Fibroblast of skin of back (primary cell): Measurements from ENCODE around the gene MAN1C1.
A peak's percentile ranks its signal among the peaks of the same experiment; 100 is the strongest.
"Not testable (repeated sequence)": the region's sequence is repeated elsewhere in the genome, so short reads cannot be mapped to it uniquely, and the experiment has no call there.

Experiments used
- DNase-seq: peaks from one replicate; pipeline ENCODE4 v3.0.0-alpha.2; 2013

MAN1C1 gene

DNA sequence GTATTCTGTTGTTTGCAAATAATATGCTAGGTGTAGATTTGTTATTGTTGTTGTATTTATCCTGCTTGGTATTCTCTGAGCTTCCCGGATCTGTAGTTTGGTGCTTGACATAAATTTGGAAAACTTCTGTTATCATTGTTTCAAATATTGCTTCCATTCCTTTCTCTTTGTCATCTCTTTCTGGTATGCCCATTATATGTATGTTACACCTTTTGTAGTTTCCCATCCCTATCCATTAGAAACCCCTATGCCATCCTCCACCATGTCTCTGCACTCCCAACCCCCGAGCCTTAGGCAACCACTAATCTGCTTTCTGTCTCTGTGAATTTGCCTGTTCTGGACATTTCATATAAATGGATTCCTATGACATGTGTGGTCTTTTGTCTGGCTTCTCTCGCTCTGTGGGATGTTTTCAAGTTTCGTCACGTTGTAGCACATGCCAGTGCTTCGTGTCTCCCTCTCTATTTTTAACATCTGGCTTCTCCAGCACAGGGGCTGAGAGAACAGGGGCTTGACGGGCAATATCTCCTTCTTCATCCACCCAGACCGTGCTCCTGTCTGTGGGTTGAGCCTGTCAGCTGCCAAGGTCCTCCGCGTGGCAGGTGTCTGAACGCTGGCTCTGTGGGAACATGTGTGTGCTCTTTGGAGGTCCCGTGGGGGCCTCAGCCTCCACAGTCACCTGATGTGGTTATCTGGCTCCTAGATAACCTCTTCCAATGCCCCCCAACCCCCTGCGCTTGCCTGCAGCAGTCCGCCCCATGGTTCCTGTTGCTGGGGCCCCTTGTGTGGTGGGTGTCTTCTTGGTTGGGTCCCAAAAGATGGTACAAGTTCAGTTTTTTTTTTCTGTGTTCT lies 32.8 kb upstream of the MAN1C1 start:
- peak; percentile 51 for DNase-seq

DNA sequence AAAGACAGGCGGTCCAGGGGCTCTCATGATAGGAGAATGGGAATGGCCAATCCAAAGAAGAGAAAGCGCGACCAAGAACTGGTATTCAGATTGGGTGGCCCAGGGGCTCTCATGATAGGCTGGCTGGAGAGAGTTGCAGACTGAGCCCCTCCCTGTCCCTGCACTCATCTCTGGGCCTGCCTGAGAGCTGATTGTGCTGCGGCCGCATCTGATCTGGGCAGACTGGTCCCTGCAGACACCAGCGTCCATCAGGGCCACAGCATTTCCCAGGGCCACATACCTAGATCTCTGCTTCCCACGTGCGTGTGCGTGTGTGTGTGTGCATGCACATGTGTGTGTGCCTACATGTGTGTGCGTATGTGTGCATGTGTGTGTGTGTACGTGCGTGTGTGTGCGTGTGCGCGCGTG lies 30.4 kb upstream of the MAN1C1 start:
- DNase-seq = no peak

DNA sequence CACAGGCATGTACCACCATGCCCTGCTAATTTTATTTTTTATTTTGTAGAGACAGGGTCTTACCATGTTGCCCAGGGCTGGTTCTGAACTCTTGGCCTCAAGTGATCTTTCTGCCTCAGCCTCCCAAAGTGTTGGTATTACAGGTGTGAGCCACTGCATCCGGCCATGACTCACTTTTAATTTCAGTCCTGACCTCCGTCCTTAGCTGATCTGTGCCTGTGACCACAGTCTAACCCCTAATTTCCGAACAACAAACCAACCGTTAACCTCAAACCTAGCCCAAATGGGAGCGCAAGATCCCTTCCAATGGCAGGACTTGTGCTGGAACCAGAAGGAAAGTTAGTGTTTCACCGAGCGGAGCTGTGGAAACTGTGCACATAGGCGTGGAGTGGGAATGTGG lies 29.3 kb upstream of the MAN1C1 start:
- DNase-seq = no peak

DNA sequence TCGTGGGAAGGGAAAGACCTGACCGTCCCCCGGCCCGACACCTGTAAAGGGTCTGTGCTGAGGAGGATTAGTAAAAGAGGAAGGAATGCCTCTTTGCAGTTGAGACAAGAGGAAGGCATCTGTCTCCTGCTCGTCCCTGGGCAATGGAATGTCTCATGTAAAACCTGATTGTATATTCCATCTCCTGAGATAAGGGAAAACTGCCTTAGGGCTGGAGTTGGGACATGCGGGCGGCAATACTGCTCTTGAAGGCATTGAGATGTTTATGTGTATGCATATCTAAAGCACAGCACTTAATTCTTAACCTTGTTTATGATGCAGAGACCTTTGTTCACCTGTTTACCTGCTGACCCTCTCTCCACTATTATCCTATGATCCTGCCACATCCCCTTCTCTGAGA lies 28.4 kb upstream of the MAN1C1 start:
- DNase-seq = not testable (repeated sequence)

GRCh38 chr1:25588786-25589185 lies 27.8 kb upstream of the MAN1C1 start:
- DNase-seq = not testable (repeated sequence)

DNA sequence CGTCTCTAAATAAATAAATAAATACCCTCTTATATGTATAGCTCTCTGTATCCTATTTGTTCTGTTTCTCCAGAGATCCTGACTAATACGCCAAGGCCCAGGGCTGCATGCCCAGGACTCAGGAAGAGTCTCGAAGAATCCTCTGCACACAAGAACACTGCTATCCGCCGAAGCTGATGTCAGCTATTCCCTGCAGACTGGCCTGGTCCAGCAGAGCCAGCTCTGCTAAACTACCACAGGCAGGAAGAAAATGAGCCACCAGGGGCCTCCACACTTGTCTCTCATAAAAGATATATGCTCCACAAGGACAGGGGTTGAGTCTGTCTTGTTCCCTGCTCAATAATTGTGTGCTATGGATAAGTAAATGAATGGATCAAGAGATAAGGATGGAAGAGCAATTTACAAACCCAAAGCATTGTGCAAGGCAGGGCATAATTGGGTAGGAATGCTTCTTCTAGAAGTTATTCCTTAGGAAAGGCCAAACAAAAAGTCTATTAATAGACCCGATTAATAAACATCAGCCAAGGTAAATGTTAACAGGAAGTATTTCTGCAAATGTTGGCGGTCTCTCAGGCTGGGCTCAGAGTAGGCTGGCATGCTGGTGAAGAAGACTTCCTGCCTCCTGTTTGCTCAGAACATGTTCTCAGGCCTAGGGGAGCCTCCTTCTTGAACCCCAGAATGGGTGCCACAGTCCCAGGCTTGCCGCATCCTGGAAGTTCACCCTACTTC lies 26.3 kb upstream of the MAN1C1 start:
- no peak for DNase-seq

DNA sequence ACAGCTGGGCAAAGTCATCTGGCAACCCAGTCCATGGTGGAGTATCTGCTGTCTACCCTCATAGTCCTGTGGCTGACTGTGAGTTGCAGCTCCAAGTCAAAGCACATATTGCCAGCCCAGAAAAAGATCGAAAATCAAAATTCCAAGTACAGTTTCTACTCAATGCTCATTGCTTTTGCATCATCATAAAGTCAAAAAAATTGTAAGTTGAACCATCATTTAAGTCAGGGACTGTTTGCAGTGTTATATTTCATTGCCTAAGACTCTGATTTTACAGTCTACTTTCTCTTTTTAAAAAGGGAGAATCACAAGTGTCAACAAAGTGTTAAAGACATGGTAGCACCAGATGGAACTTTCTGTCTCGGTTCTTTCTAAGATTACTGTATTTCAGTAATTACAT lies 22.7 kb upstream of the MAN1C1 start:
- DNase-seq = no peak

DNA sequence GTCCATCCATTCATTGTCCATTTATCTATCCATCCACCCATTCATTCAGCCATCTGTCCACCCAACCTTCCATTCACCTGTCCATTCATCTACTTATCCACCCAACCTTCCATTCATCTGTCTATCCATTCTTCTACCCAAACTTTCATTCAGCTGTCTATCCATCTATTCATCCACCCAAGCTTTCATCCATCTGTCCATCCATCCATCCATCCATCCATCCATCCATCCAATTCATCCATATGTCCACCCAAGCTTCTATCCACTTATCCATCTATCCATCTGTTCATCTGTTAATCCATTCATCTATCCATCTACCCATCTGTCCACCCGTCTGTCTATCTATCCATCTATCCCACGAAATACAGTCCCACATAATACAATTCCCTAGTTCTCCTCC lies 21.6 kb upstream of the MAN1C1 start:
- no peak for DNase-seq

- not testable (repeated sequence) for DNase-seq
Measured at GRCh38 chr1:25596641-25597040, 19.9 kb upstream of the MAN1C1 start.

DNA sequence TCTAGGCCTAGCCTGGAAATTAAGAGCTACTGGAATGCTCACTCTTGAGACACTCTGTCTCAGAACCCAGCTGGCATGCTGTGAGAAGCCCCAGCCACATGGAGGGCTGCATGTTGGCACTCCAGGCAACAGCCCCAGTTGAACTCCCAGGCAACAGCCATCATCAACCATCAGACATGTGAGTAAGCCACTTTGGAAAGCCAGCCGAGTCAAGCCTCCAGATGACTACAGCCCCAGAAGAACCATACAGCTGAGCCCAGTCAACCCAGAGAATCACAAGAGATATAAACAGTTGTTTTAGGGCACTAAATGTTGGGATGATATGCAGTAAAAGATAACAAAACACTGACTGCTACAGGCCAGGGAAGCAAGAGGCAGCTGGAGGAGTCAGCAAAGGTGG lies 17.7 kb upstream of the MAN1C1 start:
- no peak for DNase-seq

GRCh38 chr1:25599969-25600610 lies 16.5 kb upstream of the MAN1C1 start:
- DNase-seq = no peak

DNA sequence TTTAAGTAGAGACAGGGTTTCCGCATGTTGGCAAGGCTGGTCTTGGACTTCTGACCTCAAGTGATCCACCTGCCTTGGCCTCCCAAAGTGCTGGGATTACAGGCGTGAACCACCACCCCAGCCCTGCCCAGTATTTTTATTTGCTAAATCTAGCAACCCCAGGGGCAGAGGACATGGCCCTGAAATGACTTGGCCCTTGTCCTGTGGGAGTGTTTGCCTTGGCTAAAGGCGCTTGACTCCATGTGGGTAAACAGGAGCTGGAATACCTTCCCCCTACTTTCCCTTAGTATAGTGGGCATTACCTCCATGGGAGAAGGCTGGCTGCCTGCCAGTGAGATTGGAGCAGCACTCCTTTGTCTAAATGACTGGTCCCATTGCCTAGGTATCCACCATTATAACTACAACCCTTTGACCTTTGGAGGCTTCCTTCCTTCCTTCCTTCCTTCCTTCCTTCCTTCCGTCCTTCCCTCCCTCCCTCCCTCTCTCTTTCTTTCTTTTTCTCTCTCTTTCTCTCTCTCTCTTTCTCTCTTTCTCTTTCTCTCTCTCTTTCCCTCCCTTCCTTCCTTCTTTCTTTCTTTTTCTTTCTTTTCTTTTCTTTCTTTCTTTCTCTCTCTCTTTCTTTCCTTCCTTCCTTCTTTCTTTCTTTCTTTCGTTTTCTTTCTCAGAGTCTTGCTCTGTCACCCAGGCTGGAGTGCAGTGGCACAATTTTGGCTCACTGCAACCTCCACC lies 15.5 kb upstream of the MAN1C1 start:
- DNase-seq = not testable (repeated sequence)

GRCh38 chr1:25603779-25604538 lies 12.6 kb upstream of the MAN1C1 start:
- DNase-seq = not testable (repeated sequence)

- DNase-seq = no peak
Measured at GRCh38 chr1:25607123-25607522, 9.5 kb upstream of the MAN1C1 start.

DNA sequence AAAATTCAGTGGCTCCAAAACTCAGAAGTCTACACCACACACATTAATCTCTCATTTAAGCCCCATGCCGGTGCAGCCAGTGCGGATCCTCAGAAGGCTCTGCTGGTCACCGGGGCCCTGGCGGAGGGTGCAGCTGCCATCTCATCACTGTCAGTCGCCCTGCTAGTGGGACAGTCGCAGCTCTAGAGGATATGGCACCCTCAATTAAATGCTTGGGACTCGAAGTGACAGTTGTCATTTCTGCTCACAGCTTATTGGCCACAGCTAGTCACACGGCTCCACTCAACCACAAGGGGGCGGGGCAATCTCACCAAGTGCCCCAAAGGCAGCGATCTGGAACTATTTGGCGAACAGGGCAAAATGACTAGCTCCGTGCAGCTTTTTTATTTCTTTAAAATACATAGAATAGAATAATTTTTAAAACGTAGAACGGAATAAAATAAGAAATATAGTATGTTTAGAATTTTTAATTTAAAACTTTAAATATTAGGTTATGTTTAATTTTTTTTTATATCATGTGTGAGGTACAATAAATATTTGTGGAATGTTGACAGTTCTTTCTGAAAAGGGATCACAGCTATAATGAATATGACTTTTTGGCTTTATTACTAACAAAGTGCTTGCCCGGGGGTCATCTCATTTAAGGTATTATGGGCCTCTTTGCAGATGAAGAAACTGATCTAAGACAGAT lies 8.0 kb upstream of the MAN1C1 start:
- DNase-seq = peak; percentile 76

GRCh38 chr1:25609921-25610320 lies 6.7 kb upstream of the MAN1C1 start:
- DNase-seq = no peak

GRCh38 chr1:25610822-25611630 lies 5.6 kb upstream of the MAN1C1 start:
- DNase-seq = no peak

DNA sequence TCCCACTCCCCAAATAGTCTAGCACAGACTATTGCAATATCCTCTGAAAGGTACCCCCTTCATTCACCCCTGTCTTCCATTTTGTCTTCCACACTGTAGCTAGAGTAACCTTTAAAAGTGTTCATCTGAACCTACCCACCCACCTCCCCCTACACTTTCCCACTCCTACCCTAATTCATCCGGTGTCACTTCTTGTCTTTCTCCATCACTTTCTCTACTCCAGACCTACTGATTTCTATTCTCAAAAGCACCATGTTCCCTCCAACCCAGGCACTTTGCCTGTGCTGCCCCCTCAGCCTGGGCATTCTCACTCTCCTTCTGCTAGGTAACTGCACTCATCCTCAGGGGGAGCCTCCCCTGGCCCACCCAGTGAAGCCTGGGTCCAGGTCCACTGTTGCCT lies 4.7 kb upstream of the MAN1C1 start:
- DNase-seq = no peak

DNA sequence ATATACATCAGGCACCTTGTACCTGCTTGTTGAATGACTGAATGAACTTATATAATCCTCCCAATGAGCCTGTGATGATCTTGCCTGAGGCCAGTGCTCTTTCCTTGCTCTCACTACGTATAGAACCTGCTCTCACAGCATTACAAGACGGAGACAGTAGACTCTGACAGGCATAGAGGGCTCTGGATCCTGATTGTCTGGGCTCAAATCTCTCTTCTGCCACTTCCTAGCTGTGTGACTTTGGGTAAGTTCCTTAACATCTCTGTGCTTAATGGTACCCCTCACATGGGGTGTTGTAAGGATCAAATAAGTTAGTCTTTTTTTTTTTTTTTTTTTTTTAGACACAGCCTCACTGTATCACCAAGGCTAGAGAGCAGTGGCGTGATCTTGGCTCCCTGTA lies 4.2 kb upstream of the MAN1C1 start:
- DNase-seq = no peak

DNA sequence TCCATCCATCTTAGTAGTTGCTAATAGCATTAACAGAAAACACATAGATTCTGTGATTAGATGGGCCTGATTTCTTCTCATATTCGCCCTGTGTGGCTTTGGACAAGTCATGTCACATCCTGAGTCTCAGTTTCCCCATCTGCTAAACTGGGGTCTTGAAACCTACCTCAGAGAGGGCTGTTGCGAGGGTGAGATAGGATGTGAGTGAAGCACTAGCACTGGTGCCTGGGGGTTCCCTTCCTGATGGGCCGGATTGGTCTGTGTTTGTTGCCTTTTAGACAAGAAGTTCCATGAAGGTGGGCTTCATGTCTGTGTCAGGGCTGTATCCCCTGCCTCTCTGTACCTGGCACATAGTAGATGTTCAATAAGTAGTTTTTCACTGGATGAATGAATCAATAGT lies 3.5 kb upstream of the MAN1C1 start:
- DNase-seq = no peak
